AG04450 (cell line): ENCODE results near the gene TCTN2. TPM values are rescaled to one million over a fixed set of nuclear protein-coding genes. Genes with fewer than 3 reads are reported as not detected.

Experiments
- CTCF ChIA-PET: fragments of 300-600, 350-600 bp; formaldehyde crosslinking; extraction: SDS; loops from one replicate; lab custom pipeline; 2022; ENCODE audit warnings: antibody characterized with exemption, inconsistent platforms; lab: Charles Lee
- POLR2A ChIA-PET: fragments of 350-600 bp; formaldehyde crosslinking; extraction: SDS; loops from one replicate; lab custom pipeline; 2021; ENCODE audit warnings: antibody characterized with exemption, inconsistent platforms; lab: Yijun Ruan, JAX
- DNase-seq: peaks from one replicate; pipeline ENCODE4 v3.0.0-alpha.2; 2011; ENCODE audit warnings: low read depth, low spot score
- H3K27ac ChIP-seq: one replicate; pipeline ENCODE4 v1.5.1; 2012; ENCODE audit warnings: low read depth, low read length, control low read depth
- H3K27me3 ChIP-seq: one replicate; pipeline ENCODE4 v1.6.0; 2012; ENCODE audit warnings: low read length; ENCODE audit not compliant: control insufficient read depth, insufficient read depth
- H3K4me3 ChIP-seq: 2 replicates; pipeline ENCODE4 v1.5.1; 2011; ENCODE audit warnings: mild to moderate bottlenecking, low read depth, low read length, control low read depth
- H3K9me3 ChIP-seq: 2 replicates; pipeline ENCODE4 v1.5.1; 2012; ENCODE audit warnings: low read length; ENCODE audit not compliant: control insufficient read depth, insufficient read depth
- polyA plus RNA-seq: library from polyadenylated mRNA; depleted of rRNA; stranded (reverse); fragments of >200 nt; gene quantifications from 2 replicates; pipeline ENCODE4 v1.2.3, GENCODE V29; 2011
- TF ChIP-seq, protein P1 (sequence below): IDR thresholded peaks from 2 replicates; pipeline ENCODE4 v1.5.1; 2011; ENCODE audit warnings: low read depth, low read length, control low read depth, inconsistent platforms

Gene TCTN2
- polyA plus RNA-seq, 1 experiment, result 9.1 TPM

DNA sequence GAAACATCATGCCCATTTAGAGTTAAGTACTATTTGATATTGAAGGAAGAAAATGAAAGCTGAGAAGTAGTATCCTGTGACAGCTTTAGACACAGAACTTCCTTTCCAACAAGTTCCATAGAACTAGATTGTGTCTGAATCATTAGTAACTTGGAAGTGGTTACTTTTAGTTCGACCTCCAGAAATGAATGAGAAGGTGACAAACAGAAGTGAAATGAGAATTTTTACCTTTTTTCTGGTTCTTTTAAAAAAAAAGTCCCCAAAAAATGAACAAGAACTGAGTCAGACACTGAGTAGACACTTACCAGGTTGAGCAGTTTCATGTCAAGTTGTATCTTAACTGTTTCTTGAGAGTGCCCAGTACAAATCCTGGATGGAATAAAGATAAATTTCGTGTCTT, 44.3 kb downstream of the TCTN2 start:
- H3K27ac ChIP-seq, result no peak overlapping the region
- ChIA-PET POLR2A (no interaction called here), CTCF (no interaction called here)
- TF ChIP-seq, protein P1, sequence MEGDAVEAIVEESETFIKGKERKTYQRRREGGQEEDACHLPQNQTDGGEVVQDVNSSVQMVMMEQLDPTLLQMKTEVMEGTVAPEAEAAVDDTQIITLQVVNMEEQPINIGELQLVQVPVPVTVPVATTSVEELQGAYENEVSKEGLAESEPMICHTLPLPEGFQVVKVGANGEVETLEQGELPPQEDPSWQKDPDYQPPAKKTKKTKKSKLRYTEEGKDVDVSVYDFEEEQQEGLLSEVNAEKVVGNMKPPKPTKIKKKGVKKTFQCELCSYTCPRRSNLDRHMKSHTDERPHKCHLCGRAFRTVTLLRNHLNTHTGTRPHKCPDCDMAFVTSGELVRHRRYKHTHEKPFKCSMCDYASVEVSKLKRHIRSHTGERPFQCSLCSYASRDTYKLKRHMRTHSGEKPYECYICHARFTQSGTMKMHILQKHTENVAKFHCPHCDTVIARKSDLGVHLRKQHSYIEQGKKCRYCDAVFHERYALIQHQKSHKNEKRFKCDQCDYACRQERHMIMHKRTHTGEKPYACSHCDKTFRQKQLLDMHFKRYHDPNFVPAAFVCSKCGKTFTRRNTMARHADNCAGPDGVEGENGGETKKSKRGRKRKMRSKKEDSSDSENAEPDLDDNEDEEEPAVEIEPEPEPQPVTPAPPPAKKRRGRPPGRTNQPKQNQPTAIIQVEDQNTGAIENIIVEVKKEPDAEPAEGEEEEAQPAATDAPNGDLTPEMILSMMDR, result no peak
- no peaks in the 10 kb centered on the region; the same call in 1 of the 2 replicates for H3K9me3 ChIP-seq
- no peak overlapping the region for H3K4me3 ChIP-seq
- DNase-seq, result no peak
- no peaks in the 10 kb centered on the region for H3K27me3 ChIP-seq

DNA sequence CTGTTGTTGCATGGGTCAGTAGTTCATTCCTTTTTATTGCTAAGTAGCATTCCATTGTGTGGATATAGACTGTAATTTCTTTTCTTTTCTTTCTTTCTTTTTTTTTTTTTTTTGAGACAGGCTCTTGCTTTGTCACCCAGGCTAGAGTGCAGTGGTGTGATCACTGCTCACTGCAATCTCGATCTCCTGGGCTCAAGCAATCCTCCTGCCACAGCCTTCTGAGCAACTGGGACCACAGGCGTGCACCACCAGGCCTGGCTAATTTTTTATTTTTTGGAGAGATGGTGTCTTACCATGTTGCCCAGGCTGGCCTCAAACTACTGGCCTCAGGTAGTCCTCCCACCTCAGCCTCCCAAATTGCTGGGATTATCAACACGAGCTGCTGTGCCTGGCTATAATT, 46.4 kb downstream of the TCTN2 start:
- Histone ChIP-seq H3K27me3 (no peaks in the 10 kb centered on the region), H3K9me3 (no peaks in the 10 kb centered on the region; the same call in 1 of the 2 replicates), H3K4me3 (no peak overlapping the region), H3K27ac (no peak overlapping the region)
- TF ChIP-seq, protein P1, result no peak
- CTCF ChIA-PET, result no interaction called here
- no peak for DNase-seq
- POLR2A ChIA-PET, result interaction anchor here (0.7 kb wide), 1 partner anchor 780 kb away, joined by 3 read pairs; no protein-coding TSS in a partner anchor

DNA sequence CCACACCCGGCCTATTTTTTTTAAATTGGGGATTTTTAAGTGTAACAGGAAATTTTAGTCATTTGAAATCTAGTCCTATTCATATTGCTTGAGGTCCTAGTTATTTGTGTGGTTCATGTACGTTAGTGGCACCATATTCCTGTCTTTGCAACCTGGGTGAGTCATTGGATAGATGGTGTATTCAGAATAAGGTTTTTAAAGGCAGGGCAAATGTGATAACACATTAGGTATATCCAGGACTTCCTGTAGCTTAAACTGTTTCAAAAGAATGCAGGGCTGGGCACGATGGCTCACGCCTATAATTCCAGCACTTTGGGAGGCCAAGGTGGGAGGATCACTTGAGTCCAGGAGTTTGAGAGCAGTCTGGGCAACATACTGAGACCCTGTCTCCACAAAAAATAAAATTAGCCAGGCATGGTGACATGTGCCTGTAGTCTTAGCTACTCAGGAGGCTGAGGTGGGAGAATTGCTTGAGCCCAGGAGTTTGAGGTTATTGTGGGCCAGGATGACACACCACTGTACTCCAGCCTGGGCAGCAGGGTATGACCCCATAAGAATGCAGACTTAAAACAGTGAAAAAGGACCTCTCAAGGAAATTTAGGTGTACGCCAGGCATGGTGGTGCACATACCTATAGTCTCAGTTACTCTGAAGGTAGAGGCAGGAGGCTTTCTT, 49.4 kb downstream of the TCTN2 start:
- TF ChIP-seq, protein P1, result no peak
- Histone ChIP-seq H3K27me3 (no peaks in the 10 kb centered on the region), H3K9me3 (no peaks in the 10 kb centered on the region), H3K27ac (no peak overlapping the region), H3K4me3 (no peak overlapping the region)
- DNase-seq, result no peak
- POLR2A ChIA-PET, result no interaction called here
- CTCF ChIA-PET, result no interaction called here

DNA sequence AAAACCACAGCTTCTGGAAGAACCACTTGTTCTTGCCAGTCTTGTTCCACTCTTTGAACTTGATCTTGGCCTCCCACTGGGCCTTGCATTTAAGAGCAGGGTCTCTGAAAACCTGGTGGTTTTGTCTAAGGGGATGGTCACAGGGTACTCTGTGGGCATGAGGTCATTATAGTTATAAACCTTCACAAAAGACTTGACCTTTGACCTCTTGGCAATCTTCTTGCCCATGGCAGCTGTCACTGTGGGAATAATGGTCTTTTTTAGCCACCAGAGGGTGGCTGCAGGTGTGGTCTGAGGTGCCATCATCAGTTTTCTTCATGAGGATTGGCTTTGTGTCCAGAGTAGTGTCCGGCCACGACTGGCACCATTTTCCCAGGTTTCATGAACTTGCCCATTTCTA, 50.3 kb downstream of the TCTN2 start:
- Histone ChIP-seq H3K27ac (no peak overlapping the region), H3K4me3 (no peak overlapping the region), H3K9me3 (no peaks in the 10 kb centered on the region), H3K27me3 (no peaks in the 10 kb centered on the region)
- TF ChIP-seq, protein P1, result no peak
- DNase-seq, result no peak
- CTCF ChIA-PET, result no interaction called here
- POLR2A ChIA-PET, result no interaction called here

DNA sequence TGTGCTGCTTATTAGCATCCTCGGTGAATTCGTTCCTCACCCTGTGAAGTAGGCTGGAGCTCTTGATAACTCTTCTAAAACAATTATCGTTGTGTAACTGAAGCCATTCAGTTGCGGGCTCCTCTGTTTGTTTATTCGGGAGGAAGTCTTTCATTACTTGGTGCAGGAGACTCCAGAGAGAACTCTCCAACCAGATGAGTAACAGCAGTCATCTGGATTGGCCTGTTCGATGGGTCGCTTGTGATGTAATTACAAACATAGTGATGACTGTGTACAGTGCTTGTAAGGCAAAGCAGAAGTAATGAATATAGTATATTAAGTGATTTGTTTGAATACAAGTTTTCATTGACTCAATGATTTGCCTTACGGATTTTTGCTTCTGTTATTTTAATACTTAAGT, 52.1 kb downstream of the TCTN2 start:
- peak; percentile 53 for DNase-seq
- Histone ChIP-seq H3K4me3 (no peak overlapping the region), H3K27me3 (no peaks in the 10 kb centered on the region), H3K27ac (no peak overlapping the region), H3K9me3 (no peaks in the 10 kb centered on the region)
- TF ChIP-seq, protein P1, result no peak
- ChIA-PET CTCF (no interaction called here), POLR2A (no interaction called here)
